ENCODE measurements around the gene XXYLT1. TPM values are rescaled to one million over a fixed set of nuclear protein-coding genes. Genes with fewer than 3 reads are reported as not detected.
A peak's percentile ranks its signal among the peaks of the same experiment; 100 is the strongest.

Gene XXYLT1
- total and polyA plus RNA-seq, 9 of the 15 experiments (the other 6 are each of a cell fraction or from before 2014, with no cell fraction given), result 1.9 to 18.9 (median 15.0) TPM

GRCh38 chr3:195151866-195152541, 119.0 kb downstream of the XXYLT1 start (continued):
- TF ChIP-seq ETV5 (CRISPR knock-in tag; IDR thresholded peaks at IDR 0.05; ENCODE audit: low read depth), result no peak
- no peak for TF ChIP-seq NR2C1 (IDR thresholded peaks at IDR 0.05)
- 0 out of 2 replicates have a peak, but pooled peaks have one; percentile 20 for TF ChIP-seq NR2C1 (tag; IDR thresholded peaks at IDR 0.05)
- TF ChIP-seq STAG1 (CRISPR knock-in tag; IDR thresholded peaks at IDR 0.05; ENCODE audit: borderline replicate concordance), result no peak
- no peak for TF ChIP-seq GTF3C2 (IDR thresholded peaks at IDR 0.05; ENCODE audit: borderline replicate concordance, extremely low read depth, insufficient read length)
- 0 out of 2 replicates have a peak, but pooled peaks have one; percentile 39 for TF ChIP-seq OTX1 (CRISPR knock-in tag; IDR thresholded peaks at IDR 0.05)
- TF ChIP-seq JUND (IDR thresholded peaks at IDR 0.05; ENCODE audit: borderline replicate concordance, low read depth, low read length), result peak; percentile 39; the same call in 1 of the 2 replicates
- no peak; the same call in 2 of the 3 replicates for TF ChIP-seq JUND (tag; IDR thresholded peaks at IDR 0.05; ENCODE audit: borderline replicate concordance, low read depth, low read length)
- peak; percentile 62 for TF ChIP-seq USF1 (CRISPR knock-in tag; IDR thresholded peaks at IDR 0.05)
- no peak for TF ChIP-seq FOXA3 (CRISPR knock-in tag; conservative IDR thresholded peaks at IDR 0.05 in 1 of 2, IDR thresholded peaks at IDR 0.05 in 1 of 2)

All from K562 (cell line).